Measurements from ENCODE around the gene CFAP410.
A peak's percentile ranks its signal among the peaks of the same experiment; 100 is the strongest.

Gene CFAP410

GRCh38 chr21:44315691-44316203 is 23.4 kb downstream of the CFAP410 start:
- no peak for DNase-seq

GRCh38 chr21:44314561-44314960 is 24.6 kb downstream of the CFAP410 start:
- DNase-seq = no peak

- no peak for DNase-seq
Observed at GRCh38 chr21:44314128-44314527, 25.1 kb downstream of the CFAP410 start.

- DNase-seq = no peak
Observed at GRCh38 chr21:44313451-44313850, 25.7 kb downstream of the CFAP410 start.

- DNase-seq = no peak
Observed at GRCh38 chr21:44312716-44313115, 26.5 kb downstream of the CFAP410 start.

GRCh38 chr21:44312089-44312488 is 27.1 kb downstream of the CFAP410 start:
- DNase-seq = no peak

- no peak for DNase-seq
Observed at GRCh38 chr21:44310628-44311507, 28.3 kb downstream of the CFAP410 start.

GRCh38 chr21:44306936-44307704 is 32.1 kb downstream of the CFAP410 start:
- no peak for DNase-seq

GRCh38 chr21:44305691-44306090 is 33.5 kb downstream of the CFAP410 start:
- no peak for DNase-seq

- DNase-seq = peak; percentile 67
Observed at GRCh38 chr21:44304877-44305293, 34.3 kb downstream of the CFAP410 start.

- DNase-seq = no peak
Observed at GRCh38 chr21:44304011-44304616, 35.1 kb downstream of the CFAP410 start.

GRCh38 chr21:44303490-44303981 is 35.7 kb downstream of the CFAP410 start:
- DNase-seq = peak; percentile 50

- peak; percentile 25 for DNase-seq
Observed at GRCh38 chr21:44302573-44303401, 36.4 kb downstream of the CFAP410 start.

- DNase-seq = no peak
Observed at GRCh38 chr21:44301961-44302406, 37.2 kb downstream of the CFAP410 start.

GRCh38 chr21:44301141-44301540 is 38.0 kb downstream of the CFAP410 start:
- DNase-seq = no peak

- DNase-seq = peak; percentile 77
Observed at GRCh38 chr21:44300262-44300959, 38.8 kb downstream of the CFAP410 start.

GRCh38 chr21:44299458-44300261 is 39.5 kb downstream of the CFAP410 start, which contains the start of gene PFKL:
TSS of gene PFKL (plus strand) at chr21:44300053. CDS start at chr21:44300106, 53 bp downstream.
- DNase-seq = peak; percentile 73

- peak; percentile 19 for DNase-seq
Observed at GRCh38 chr21:44299085-44299457, 40.1 kb downstream of the CFAP410 start.

GRCh38 chr21:44298301-44298700 is 40.9 kb downstream of the CFAP410 start:
- no peak for DNase-seq

Data from CD4-positive, alpha-beta T cell treated with Interleukin-17A for 4 hours (primary cell).